Prostate gland (tissue), 2 donors: ENCODE measurements around the gene ATP6V1B1.

Source experiments
- POLR2AphosphoS5 ChIP-seq: sonication (generic); formaldehyde crosslinking; IDR thresholded peaks from one replicate; pipeline ENCODE4 v1.6.1; 2017; ENCODE audit warnings: antibody characterized with exemption
- TF ChIP-seq, protein P1 (sequence below), 4 experiments: fragments of 200-600 bp in 2 of 4; fragments of 450-650 bp in 2 of 4; sonication (generic) in 2 of 4; IDR thresholded peaks; 1 replicate in 3 of 4; 2 replicates in 1 of 4; pipeline ENCODE4 v1.5.1; 2016 to 2019; ENCODE audit warnings: antibody characterized with exemption in 4 of 4, mild to moderate bottlenecking in 2 of 4, moderate library complexity in 2 of 4

DNA sequence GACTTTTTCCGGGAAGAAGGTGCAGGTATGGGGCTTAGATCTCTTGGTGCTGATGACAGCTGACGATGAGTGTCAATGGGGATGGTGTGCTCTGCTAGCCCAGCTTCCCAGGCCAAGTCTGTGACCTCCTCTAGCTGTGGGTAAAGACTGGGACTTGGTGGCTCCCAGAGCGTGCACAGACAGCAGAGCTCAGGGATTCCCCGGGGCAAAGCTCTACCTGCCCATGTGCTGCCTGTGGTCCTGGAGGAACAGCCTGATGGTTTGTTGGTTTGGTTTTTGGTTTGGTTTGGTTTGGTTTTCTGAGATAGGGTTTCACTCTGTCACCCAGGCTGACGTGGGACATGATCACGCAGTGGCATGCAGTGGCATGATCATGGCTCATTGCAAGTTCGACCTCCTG lies 19.2 kb downstream of the ATP6V1B1 start:
- TF ChIP-seq, protein P1, sequence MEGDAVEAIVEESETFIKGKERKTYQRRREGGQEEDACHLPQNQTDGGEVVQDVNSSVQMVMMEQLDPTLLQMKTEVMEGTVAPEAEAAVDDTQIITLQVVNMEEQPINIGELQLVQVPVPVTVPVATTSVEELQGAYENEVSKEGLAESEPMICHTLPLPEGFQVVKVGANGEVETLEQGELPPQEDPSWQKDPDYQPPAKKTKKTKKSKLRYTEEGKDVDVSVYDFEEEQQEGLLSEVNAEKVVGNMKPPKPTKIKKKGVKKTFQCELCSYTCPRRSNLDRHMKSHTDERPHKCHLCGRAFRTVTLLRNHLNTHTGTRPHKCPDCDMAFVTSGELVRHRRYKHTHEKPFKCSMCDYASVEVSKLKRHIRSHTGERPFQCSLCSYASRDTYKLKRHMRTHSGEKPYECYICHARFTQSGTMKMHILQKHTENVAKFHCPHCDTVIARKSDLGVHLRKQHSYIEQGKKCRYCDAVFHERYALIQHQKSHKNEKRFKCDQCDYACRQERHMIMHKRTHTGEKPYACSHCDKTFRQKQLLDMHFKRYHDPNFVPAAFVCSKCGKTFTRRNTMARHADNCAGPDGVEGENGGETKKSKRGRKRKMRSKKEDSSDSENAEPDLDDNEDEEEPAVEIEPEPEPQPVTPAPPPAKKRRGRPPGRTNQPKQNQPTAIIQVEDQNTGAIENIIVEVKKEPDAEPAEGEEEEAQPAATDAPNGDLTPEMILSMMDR (IDR thresholded peaks at IDR 0.05) = no peak
- no peak for TF ChIP-seq POLR2AphosphoS5
